Keratinocyte (primary cell): Measurements from ENCODE around the gene RAPGEF4.

ENCODE experiments used
- CTCF ChIP-seq, 3 experiments: IDR thresholded peaks in 1 of 3; conservative IDR thresholded peaks in 1 of 3; optimal IDR thresholded peaks in 1 of 3; 2 replicates in 2 of 3; 3 replicates in 1 of 3; pipeline versions ENCODE3 to v1.5.1; 2011; ENCODE audit warnings: low read length in 3 of 3, mild to moderate bottlenecking in 3 of 3, moderate library complexity in 2 of 3, control low read depth in 1 of 3, inconsistent platforms in 1 of 3; ENCODE audit not compliant: insufficient read depth in 2 of 3; ENCODE audit errors: extremely low read depth in 1 of 3
- EZH2 ChIP-seq: IDR thresholded peaks from one replicate; pipeline ENCODE4 v1.6.1; 2012; ENCODE audit warnings: inconsistent platforms, mild to moderate bottlenecking, low read length, moderate library complexity

- TF ChIP-seq EZH2 (no peak), CTCF (optimal IDR thresholded peaks at IDR 0.05 in 1 of 3, IDR thresholded peaks at IDR 0.05 in 1 of 3, conservative IDR thresholded peaks at IDR 0.05 in 1 of 3; ENCODE audit: extremely low read depth in 1 of 3, insufficient read depth in 2 of 3, low read length in 3 of 3) (no peak)
Measured at GRCh38 chr2:172909454-172909853, 173.8 kb downstream of the RAPGEF4 start.
